GM11168 (cell line): ENCODE measurements around the gene RAMP1.

Experiments
- in situ Hi-C: fragments of 300-500 bp; cut with MboI; formaldehyde crosslinking; loops from one replicate; pipeline ENCODE4 v1.12.0; 2022; ENCODE audit warnings: low sequenced_read_pairs; ENCODE audit not compliant: unreplicated experiment

RAMP1 gene

DNA sequence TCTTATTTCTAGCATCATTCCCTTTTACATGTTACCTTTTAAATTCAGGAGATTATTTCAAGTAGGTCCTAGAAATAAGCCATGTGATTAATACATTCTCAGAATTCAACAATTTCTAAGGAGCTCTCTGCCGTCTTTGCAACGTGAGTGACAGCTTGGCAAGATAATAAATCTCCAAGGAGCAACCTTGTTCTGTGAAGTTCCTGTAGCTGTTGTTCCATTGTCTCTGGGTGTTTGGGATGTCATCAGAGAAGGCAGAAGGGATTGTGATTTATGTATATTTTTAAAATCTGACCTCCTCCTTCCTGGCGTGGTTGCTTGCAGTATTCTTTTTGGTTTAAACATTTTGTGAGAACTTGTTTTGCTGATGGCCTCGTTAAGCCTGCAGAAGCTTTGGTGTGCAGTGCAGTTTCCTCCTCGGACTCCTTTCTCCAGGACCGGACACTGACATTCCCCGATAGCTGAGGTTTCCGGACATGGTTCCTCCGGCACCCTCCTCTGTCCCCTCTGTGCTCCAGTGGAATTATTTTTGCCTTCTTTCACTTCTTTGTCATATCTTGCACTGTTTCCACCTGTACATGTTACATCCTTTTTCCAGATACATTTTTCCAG is 33.7 kb downstream of the RAMP1 start:
- in situ Hi-C loops: no loop called here

DNA sequence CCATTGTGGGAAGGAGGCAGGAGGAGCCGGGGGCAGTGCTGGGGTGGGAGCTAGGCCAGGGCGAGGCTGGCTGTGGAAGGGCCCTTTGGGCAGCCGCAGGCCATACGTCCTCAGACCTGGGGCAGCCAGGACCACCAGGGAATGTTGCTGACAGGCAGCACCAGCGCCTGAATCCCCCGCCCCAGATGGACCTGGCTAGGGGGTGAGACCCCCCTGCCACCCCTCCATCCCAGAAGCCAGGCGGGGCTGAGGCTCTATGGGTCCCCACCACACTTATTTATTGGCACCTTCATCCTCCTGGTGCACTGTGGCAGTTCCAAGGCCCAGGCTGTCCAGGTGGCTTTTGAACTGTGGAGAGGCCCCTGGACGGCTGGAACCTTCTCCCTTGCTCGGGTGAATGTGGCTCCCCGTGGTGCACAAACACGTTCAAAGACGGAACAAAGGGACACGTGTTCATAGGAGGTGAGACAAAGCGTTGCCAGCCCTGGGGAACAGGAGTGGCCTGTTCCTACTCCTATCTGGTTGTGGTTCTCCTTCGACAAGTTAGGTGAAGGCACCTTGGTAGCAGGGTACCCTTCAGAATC is 35.1 kb downstream of the RAMP1 start:
- in situ Hi-C loops: no loop called here

DNA sequence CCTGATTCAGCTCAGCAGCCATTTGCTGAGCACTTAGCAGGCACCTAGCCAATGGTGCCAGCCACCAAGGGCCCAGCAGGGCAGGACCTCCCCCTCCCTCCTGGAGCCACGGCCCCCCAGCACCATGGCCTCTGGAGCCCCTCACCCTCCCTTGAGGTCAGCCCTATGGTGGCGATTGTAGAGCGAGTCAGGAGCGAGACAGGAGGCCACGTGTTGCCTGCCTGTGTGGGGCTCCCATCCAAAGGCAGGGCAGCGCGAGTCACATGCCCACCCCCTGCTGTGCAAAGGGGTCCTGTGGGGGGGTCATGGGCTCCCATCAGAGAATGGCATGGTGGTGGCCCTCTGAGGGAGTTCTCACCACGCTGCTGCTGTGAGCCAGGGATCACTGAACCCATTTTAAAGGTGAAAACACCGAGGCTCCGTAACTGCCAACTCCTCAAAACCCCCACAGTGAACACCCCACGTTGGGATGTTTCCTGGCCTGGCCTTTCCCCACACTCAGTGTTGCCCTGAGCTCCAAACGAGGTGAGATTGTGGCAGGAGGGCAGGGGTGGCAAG is 35.6 kb downstream of the RAMP1 start:
- in situ Hi-C loops: no loop called here

DNA sequence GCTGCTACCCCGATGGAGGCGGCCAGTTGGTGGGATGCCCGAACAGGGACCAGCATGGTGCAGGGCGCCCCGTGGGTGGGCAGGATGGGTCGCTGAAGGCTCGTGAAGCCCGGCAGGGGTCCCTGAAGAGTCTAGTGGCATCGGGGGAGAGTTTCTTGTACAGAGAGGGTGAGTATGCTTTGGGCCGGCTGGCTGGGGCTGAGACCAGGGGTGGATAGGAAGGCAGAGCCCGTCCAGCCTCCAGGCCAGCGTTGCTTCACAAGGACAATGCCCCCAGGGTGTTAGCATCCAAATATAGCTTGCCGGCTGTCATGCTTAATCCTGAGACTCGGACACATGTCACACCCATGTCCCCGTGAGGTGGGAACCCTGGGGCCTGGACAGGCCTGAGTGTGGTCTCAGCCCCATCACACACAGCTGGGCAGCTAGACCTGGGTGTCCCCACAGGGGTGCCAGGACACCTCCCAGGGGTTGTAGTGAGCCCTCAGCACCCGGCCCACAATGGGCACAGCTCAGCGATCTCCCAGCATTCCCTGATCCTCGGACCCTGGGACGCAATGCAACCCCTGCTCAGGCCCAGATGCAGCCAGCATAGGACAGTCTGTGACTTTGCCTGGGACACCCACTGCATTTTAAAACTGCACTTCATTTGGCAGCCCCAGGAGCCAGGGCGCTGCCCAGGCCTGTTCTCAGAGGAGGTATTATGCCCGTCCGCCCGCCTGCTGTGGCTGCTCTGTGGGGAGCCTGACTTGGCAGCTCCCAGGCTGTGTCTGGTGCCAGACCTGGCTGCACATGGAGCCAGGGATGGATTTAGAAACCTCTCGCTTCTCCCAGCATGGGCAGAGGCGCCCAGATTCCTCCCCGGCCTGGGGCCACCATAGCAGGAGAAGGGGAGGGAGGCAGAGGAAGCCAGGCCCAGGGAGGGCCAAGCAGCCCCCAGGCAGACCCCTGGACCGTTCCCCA is 36.4 kb downstream of the RAMP1 start:
- in situ Hi-C loops: no loop called here

DNA sequence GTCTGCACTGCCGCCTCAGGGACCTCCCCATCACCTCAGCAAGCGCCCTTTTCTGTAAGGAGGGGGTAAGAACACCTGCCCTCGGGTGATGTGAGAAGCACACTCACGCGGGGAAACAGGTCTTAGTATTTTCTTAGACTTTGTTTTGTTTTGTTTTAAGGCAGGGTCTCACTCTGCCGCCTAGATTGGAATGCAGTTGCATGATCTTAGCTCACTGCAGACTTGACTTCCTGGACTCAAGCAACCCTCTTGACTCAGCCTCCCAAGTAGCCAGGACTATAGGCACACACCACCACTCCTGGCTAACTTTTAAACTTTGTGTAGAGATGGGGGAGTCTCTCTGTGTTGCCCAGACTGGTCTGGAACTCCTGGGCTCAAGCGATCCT is 37.1 kb downstream of the RAMP1 start:
- in situ Hi-C loops: no loop called here

DNA sequence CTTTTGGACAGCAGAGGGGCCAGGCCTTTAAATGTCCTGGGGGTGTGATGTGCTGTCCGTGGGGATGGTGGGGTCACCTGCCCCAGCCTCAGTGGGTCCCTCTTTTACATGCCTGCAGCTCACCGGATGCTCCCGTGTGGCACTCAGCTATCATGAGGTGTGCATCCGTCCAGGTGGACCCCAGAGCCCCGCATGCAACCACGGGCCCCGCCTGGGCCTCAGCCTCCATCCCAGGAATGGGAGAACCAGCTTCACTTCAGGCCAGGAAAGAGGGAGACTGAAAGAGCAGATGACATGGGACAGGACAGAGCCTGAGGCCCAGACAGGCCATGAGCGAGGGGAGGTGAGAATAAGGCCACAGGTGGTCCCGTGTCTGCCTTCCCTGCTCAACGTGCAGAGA is 37.5 kb downstream of the RAMP1 start:
- in situ Hi-C loops: no loop called here

DNA sequence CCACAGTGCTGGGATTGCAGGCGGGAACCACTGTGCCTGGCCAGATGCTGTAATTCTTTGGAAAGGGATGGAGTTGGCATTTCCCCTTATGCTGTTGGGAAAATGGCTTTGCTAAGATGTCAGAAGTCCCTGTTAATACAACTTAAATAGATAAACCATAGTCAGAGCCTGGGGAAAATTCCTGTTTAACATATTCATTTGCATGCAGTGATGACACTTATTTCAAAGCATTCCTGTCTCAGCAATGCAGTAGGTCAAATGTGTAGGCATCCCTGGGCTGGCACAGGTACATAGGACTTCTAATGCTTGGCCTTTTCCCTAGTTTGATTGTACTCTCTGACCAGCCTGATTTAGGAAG is 38.6 kb downstream of the RAMP1 start:
- in situ Hi-C loops: no loop called here

DNA sequence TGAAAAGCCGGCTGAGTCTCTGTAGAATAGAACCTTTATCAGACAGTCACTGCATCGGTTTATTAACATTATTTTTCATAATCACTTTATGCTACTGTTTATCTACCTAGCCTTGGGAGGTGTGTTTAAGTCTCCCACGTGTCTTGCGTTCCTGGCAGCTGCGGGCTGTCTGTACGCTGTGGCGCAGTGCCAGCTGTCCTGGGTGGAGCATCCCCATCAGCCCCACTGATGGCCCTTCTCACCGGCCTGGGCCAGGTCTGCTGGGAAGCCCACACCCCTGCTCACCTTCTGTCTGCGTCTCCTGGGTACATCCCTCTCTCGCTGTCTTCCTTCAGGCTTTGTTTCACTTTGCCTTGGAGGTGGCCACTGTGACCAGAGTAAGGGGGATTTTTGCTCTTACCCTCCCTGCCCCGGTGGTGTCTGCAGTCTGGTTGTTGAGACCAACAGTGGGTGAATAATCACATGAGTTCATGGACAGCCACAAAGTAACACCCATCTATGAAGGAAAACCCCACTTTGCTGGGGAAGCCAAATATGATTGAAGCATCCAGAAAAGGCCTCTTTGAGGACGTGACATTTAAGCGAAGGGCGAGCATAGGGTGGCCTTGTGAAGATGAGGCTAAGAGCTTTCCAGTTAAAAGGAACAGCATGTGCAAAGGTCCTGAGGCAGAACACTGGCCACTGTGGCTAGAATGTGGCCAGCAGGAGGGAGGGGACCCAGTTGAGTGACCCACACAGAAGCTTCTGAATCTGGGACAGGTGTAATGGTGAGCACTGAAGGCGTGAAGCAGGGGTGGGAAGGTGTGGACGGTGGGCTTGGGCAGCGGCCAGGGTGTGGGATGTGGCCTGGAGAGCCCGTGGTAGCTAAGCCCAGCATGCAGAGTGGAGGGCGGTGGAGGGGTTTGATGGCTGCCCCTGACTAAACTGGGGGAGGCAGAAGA is 41.7 kb downstream of the RAMP1 start:
- in situ Hi-C loops: no loop called here

DNA sequence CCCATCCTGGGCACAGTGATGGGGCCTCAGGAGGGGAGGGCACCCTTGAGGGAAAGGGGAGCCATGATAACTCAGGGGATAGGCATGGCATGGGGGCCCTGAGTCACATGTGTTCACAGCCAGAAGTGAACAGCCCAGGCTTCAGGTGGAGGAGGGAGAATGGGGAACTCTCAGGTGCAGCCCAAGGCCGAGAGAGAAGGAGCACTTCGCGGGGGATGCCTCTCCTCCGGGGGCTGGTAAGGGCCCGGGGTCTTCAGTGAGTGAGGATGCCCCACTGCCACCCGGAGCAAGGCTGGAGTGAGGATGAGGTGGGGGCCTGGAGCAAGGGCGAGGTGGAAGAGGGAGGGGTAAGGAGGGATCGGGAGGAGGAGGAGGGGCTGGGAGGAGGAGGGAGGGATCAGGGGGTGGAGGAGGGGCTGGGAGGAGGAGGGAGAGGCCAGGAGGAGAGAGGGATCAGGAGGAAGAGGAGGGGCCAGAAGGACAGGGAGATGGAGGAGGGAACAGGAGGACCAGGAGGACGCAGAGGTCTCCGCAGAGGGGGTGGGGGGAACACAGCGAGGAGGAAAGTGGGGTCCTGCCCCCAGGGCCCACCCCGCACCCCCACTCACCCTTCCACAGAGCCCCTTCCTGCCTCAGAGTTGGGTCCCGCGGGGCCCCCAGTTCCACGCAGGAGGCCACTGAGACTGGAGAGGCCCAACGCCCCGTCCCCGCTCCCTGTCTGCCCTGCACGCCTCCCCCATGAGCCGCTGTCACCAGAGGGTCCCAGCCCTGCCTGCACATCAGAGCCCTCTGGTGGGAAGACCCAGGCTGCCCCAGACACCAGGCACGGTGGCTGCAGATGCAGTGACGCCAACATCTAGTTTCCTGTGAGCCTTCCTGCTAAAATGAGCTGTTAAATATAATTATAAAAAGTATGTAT is 42.8 kb downstream of the RAMP1 start:
- in situ Hi-C loops: no loop called here

DNA sequence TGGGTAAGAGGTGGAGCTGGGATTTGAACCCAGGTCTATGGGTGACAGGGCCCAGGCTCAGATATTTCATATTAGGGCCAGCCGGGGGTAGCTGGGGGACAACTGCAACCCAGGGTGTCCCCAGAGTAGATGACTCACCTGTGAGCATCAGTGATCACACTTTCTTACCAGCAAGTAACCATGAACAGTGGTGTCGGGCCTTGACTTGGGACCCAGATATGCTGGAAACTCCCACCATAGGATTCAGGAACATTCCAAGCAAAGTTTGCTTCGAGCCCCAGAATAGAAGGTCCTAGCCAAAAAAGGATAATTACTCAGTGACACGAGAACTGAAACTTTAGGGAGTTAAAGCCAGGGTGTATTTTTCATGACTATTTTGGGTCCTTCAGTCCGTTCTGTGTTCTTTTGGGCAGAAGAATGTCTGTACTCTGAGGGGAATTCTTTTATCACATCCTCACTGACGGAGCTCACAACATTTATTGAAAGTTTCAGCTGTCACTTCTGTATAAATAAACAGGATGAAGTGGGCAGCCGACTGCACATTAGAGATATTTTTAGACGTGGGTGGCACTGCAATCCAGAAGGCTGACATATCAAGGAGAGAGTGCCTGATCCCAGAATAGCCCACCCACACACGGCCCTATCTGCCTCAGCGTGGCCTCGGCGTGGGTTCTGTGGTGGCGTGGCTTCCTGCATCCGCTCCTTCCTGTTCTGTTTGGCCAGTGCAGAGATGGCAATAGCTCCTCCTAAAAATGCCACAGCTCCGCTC is 45.6 kb downstream of the RAMP1 start:
- in situ Hi-C loops: no loop called here

DNA sequence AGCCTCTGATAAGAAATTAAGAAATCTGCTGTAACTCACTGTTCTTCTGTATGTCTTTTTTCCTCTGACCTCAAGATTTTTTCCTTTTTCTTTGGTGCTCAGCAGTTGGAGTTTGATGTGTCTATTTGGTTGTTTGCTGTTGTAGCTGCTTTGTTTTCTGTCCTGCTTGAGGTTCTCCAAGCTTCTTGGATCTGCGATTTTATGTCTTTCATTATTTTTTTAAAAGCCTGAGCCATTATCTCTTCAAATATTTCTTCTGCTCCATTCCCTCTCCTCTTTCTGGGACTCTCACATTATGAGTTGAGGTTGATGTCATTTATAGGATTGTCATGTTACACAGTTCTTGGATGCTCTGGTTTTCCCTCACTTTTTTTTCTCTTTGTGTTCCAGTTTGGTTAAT is 47.7 kb downstream of the RAMP1 start:
- in situ Hi-C loops: no loop called here

DNA sequence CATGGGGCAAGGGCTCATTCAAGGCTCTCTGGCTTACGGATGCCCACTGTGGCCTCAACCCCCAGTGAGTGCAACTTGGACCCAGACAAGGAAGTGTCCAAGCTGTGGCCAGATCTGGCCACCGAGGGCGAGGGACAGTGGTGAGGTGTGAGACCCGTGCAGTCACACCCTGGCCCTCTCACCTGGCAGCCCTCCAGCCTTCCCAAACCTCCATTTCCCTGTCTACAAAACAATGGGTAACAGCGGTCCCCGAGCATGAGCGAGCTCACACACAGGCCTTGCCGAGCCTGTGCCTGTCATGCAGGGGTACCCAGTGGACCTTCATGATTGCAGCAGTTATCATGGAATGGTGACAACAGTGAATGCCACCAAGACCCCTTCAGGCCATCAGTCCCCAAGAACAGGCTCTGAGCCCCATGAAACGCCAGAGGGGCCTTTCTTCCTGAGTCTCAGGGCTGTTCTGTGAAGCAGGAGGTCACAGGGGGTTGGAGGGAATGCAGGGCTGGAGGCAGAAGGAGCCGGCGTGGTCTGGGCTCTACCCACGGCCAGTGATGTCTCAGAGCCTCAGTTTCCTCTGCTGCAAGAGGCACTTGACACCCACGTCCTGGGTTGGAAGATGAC is 49.8 kb downstream of the RAMP1 start:
- in situ Hi-C loops: no loop called here

DNA sequence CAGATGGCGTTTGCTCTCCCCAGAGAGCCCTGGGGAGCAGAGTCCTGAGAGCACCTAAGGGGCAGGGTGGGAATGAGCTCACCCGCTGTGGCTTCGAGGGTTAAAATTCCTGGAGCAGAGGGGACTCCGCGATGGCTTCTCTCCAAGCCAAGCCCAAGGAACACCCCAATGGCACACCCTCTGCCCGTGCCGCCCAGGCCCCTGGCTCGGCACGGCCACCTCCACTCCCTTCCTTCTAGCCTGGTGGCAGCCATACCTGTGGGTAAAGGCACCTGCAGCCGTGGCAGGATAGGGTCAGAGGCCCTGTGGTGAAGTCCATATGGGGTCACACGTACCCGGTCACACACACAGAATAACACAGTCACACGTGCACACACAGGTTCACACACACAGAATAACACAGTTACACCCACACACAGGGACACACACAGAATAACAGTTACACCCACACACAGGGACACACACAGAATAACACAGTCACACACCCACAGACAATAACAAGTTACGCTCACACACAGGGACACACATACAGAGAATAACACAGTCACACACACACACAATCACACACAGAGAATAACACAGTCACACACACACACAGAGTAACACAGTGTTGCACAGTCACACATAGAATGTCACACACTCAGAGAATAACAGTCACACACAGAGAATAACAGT is 50.5 kb downstream of the RAMP1 start:
- in situ Hi-C loops: no loop called here

DNA sequence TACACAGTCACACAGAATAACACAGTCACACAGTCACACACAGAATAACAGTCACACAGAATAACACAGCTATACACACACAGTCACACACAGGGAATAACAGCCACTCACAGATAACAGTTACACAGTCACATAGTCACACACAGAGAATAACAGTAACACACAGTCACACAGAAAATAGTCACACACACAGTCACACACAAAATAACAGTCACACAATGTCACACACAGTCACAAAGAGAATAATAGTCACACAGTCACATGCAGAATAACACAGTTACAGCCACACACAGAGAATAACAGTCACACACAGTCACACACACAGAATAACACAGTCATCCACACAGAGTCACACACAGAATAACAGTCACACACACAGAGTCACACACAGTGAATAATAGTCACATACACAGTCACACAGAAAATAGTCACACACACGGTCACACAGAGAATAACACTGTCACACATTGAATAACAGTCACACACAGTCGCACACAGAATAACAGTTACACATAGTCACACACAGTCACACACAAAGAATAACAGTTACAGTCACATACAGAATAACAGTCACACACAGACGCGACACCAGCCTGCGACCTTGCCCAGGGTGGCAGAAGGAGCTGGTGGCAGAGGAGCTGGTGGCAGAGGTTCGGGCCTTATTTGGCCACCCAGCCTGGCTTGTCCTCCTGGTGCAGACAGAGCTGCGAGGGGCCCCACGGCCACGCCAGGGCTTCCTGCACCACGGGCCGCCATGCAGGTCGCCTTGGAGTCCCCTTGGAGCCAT is 51.3 kb downstream of the RAMP1 start:
- in situ Hi-C loops: no loop called here

DNA sequence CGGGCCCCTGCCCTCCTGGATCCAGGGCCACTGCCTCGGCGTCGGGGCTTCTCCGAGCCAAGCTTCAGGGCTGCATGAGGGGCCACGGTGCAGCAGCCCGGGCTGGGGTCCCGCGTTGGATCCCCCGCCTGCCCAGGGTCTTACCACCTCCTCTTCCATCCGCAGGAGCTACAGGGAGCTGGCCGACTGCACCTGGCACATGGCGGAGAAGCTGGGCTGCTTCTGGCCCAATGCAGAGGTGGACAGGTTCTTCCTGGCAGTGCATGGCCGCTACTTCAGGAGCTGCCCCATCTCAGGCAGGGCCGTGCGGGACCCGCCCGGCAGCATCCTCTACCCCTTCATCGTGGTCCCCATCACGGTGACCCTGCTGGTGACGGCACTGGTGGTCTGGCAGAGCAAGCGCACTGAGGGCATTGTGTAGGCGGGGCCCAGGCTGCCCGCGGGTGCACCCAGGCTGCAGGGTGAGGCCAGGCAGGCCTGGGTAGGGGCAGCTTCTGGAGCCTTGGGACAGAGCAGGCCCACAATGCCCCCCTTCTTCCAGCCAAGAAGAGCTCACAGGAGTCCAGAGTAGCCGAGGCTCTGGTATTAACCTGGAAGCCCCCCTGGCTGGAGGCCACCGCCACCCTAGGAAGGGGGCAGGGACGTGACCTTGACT is 52.1 kb downstream of the RAMP1 start:
- in situ Hi-C loops: no loop called here
